Stimulated activated CD8-positive, alpha-beta memory T cell treated with anti-CD3 and anti-CD28 coated beads, Interleukin-15, amount 100 ng/mL, for 24 hours (primary cell): Measurements from ENCODE around the gene SLC13A1.

ENCODE experiments used
- DNase-seq: peaks from one replicate; pipeline ENCODE4 v3.0.0-alpha.2; 2020; ENCODE audit warnings: low read depth

The SLC13A1 gene

DNA sequence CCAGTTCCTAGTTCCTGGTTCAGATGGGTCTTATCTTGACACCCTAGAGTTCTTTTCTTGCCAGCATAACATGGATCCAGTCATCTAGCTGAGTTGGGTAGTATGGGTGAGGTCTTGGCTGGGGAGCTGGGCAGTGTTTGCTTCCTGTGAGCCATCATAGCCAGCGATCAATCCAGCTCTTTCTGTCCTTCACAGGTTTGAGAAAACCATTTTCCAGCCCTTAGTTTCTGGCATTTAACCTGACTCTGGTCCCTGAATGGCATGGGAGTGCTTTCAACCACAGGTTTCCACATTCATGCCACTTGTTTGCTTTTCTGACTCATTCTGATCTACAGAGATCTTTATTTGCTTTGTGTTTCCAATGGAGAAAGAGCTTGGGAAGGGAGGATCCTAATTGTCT, 8.6 kb downstream of the SLC13A1 start:
- DNase-seq: no peak

GRCh38 chr7:123190109-123190831, 9.5 kb downstream of the SLC13A1 start:
- no peak for DNase-seq

DNA sequence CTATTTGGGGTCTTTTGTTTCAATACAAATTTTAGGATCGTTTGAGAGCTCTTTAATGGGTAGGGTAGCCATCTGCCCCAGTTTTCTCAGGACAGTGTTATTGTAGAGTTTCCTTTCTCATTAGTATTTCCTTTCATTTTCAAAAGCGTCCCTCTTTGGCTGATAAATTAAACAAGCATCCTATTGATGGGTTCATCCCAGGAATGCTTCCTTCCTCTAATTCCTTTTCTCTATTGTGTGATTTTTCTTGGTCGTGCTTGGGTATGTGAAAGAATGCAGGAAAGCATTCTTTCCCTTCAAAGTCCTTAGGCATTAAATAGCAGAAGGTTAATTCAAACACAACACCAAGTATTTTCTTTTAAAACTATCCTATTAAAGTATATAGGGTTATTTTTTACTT, 14.0 kb downstream of the SLC13A1 start:
- DNase-seq: no peak

DNA sequence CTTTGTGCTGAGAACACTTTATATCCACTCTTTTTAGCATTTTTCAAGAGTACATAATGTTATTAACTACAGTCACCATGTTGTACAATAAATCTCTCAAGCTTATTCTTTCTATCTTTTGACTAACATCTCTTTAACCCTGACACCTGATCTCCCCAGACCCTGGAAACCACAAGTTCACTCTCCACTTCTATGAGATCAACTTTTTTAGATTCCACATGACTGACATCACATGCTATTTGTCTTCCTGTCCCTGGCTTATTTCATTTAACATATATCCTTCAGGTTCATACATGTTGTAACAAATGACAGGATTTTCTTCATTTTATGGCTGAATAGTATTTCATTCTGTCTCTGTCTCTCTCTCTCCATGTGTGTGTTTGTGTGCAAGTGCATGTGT, 15.5 kb downstream of the SLC13A1 start:
- no peak for DNase-seq

GRCh38 chr7:123183431-123183830, 16.3 kb downstream of the SLC13A1 start:
- DNase-seq: no peak

GRCh38 chr7:123177442-123177841, 22.3 kb downstream of the SLC13A1 start:
- DNase-seq: no peak

DNA sequence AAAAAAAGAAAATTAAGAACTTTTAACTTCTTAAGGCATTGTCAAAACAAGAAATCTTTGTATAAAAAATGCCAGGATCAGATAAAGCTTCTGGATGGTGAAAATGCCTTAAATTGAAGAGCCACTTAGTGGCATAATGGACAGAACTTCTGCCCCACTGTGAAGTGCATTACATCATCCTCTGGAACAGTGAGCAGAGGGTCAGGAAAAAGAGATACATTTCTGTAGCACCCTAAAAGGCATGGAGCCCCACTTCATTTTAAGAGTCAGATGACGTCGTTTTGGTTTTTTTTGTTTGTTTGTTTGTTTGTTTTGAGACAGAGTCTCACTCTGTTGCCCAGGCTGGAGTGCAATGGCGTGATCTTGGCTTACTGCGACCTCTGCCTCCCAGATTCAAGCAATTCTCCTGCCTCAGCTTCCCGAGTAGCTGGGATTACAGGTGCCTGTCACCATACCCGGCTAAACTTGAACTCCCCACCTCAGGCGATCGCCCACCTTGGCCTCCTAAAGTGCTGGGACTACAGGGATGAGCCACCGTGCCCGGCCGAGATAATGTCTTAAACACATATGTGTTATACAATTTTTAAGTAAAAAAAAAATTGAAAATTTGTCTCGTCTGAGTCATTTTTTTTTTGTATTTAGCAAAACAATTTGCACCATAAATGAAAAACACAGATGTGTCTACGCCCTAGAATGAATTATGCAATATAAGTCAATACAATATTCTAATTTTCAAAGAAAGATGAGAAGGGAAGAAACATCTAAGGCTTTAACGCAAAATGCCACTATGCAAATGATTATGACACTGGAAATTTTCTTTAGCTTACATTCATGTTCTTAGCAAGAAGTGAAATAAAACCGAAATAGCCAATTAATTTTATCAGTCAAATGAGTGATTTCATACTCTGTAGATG, 29.2 kb downstream of the SLC13A1 start:
- no peak for DNase-seq

DNA sequence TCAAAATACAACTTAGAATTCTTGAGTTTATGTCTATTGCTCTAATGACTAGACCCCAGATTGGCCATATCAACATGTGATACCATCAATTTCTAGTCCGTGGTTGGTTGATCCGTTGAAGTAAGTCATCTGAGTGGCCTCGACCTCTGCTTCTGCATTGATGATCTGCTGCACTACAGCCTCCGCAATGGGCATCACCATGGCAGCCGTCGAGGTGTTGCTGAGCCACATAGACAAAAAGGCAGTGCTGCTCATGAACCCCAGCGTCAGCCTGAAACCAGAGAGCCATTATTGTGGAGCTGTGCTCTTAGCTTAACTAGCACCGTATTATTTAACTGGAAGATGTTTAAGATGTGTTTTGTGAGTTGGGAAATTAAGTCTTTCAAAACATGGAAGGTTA, 30.7 kb downstream of the SLC13A1 start:
- no peak for DNase-seq

GRCh38 chr7:123157606-123158005, 42.2 kb downstream of the SLC13A1 start:
- no peak for DNase-seq

GRCh38 chr7:123155571-123155970, 44.2 kb downstream of the SLC13A1 start:
- DNase-seq: no peak

GRCh38 chr7:123154231-123154860, 45.4 kb downstream of the SLC13A1 start:
- no peak for DNase-seq

DNA sequence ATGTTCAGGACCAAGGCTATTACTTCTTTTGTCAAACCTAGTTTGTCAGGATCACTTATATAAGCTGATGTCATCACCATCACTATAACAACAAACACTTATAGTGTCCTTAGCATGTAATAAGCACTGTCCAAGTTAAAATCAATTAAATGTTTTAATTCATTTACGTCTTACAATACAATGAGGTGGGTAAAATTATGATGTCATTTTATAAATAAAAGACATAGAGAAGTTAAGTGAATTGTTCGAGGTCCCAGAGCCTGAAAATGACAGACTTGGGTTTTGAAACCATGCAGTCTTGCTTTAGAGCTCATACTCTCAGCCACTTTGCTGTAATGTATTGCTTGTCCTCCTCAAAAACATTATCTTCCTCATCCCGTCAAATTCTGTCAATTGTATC, 48.3 kb downstream of the SLC13A1 start:
- DNase-seq: no peak

DNA sequence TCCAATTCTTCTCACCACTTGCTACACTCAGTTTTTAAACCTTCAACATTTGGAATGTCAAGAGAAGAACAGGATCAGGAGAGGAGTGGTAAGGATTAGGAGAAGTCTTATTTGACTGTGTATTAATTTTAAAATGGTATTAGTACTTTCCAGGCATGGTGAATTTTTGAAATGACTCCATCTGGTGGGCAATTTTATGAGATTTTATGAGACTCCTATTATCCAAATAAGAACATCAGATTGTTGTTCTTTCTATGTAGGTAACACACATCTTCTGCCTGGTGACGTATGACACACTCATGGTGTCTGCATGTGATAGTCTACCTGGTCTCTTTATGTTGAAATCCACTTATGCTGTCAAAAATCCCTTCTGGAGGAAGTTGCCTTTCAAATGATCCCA, 51.0 kb downstream of the SLC13A1 start:
- no peak for DNase-seq

- no peak for DNase-seq
Measured at GRCh38 chr7:123143252-123144006, 56.3 kb downstream of the SLC13A1 start.

- DNase-seq: no peak
Measured at GRCh38 chr7:123140561-123140960, 59.2 kb downstream of the SLC13A1 start.

- no peak for DNase-seq
Measured at GRCh38 chr7:123135960-123136359, 63.8 kb downstream of the SLC13A1 start.

DNA sequence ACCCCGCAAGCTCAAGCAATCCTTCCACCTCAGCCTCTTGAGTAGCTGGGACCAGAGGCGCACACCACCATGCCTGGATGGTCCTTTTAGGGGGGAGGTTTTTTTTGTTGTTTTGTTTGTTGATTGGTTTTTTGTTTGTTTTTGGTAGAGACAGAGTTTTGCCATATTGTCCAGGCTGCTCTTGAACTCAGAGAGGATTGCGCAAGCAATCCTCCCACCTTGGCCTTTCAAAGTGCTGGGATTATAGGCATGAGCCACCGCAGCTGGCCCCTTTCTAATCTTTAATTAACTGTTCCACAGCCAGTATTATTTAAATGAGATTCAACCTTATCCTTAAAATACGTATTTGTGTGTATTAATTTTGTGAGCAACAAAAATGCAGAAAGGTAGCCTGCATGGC, 65.8 kb downstream of the SLC13A1 start:
- DNase-seq: no peak

GRCh38 chr7:123131961-123132360, 67.8 kb downstream of the SLC13A1 start:
- no peak for DNase-seq

DNA sequence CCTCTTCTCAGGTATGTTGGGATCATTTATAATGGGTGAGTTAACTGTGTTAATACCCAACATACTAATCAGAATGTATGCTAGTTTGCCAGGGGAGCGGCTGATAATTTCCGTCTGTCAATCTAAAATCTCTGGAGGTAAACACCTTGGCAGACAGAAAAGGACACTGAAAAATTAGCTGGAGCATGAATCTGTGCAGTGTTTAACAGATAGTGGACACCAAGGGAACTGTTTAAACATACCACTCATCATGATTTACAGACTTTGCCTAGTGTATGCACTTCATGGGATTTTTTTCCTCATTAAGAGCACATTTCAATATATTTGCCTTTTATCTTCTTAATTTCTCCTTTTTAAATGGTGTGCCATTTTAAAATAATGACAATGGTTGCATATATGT, 68.2 kb downstream of the SLC13A1 start:
- no peak for DNase-seq

- no peak for DNase-seq
Measured at GRCh38 chr7:123131140-123131539, 68.6 kb downstream of the SLC13A1 start.

DNA sequence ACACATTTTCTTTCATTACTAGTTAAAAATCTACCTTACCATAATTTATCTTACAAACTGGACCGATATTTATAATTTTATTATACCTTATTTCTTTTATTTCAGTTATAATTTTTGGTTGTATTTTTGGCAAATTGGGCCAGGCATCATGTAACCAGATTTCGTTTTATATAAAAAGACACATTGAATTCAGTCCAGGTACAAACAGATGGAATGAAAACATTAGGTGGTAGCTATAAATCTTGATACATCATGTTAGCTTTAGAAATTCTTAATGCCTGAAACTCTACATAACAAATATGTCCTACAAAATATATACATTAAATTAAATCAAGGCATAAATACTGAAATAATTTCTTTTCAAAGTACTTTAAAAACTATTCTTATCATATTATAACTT, 73.1 kb downstream of the SLC13A1 start:
- no peak for DNase-seq

DNA sequence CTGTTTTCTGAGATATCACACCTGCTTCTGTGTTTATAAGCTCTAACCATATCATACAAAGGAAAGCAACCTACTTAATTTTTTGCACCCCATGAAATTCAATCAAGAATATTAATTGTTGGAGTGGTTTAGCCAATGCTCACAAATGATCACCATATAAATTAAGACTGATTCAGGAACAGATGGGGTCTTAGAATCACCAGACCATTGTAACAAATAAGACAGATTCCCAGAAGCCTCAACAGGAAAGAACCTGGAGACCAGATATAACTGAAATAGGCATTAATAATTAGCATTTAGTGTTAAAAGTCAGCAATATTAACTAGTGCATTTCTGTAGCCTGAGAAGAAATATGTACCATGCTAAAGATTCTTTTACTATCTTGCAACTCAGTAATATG, 73.6 kb downstream of the SLC13A1 start:
- no peak for DNase-seq
